Psoas muscle (tissue), 8 donors: Measurements from ENCODE around the gene XYLB. TPM values are rescaled to one million over a fixed set of nuclear protein-coding genes. Genes with fewer than 3 reads are reported as not detected.

ENCODE experiments used
- ATAC-seq, 4 donors: fragments of 200-7000 bp; cut with Tn5 transposase; one replicate each; pipeline ENCODE4 v1.9.1; 2020; ENCODE audit warnings: moderate library complexity in 3 of 4, mild to moderate bottlenecking in 2 of 4
- DNase-seq, 2 donors: peaks; one replicate each; pipeline ENCODE4 v3.0.0-alpha.2; 2020
- H3K27ac ChIP-seq: fragments of 200-600 bp; one replicate; pipeline ENCODE4 v1.8.0; 2022
- H3K27me3 ChIP-seq, 3 donors: fragments of 200-600 bp in 1 of 3; one replicate each; pipeline versions ENCODE4 v1.6.1 to v1.8.0; 2013 to 2022; ENCODE audit warnings: low read length in 2 of 3, mild to moderate bottlenecking in 2 of 3, moderate library complexity in 1 of 3; ENCODE audit not compliant: insufficient read depth in 3 of 3
- H3K36me3 ChIP-seq, 2 donors: fragments of 200-600 bp in 1 of 2; one replicate each; pipeline versions ENCODE4 v1.6.1 to v1.8.0; 2013 to 2022; ENCODE audit warnings: low read depth in 1 of 2, mild to moderate bottlenecking in 1 of 2, moderate library complexity in 1 of 2; ENCODE audit not compliant: insufficient read depth in 1 of 2
- H3K4me1 ChIP-seq: fragments of 200-600 bp; one replicate; pipeline ENCODE4 v1.8.0; 2022
- H3K4me3 ChIP-seq: fragments of 200-600 bp; one replicate; pipeline ENCODE4 v1.8.0; 2022; ENCODE audit warnings: mild to moderate bottlenecking
- H3K9me3 ChIP-seq: fragments of 200-600 bp; one replicate; pipeline ENCODE4 v1.8.0; 2022
- WGBS, 3 donors: extraction: QIAGEN DNeasy Blood & Tissue Kit; methylation state at CpG; one replicate each; pipeline versions ENCODE4 v1.1.6 to v1.1.7; 2013; 5-methylcytosine and 5-hydroxymethylcytosine counted together
- intact Hi-C, 2 donors: fragments of 100-400 bp; cut with DNase I; formaldehyde crosslinking; loops; one replicate each; pipeline versions ENCODE4 v1.11.0 to v1.14.2; 2022
- polyA plus RNA-seq, 3 donors: library from polyadenylated mRNA; stranded (reverse); fragments of 200-250 nt; gene quantifications; one replicate each; pipeline ENCODE4 v1.2.3, GENCODE V29; 2013
- total RNA-seq, 4 donors: library from RNA; stranded (reverse); fragmentation: NEBNext Ultra II Directional in 2 of 4; extraction: Animal tissue kit (Norgen Biotek cat#: 25700) in 2 of 4; gene quantifications; one replicate each; pipeline versions ENCODE4 v1.2.1 to v1.2.4, GENCODE V29; 2021 to 2023
- TF ChIP-seq, protein P1 (sequence below): fragments of 200-600 bp; IDR thresholded peaks from one replicate; pipeline ENCODE4 v1.8.0; 2022; ENCODE audit warnings: antibody characterized with exemption
- donor health status: healthy with polysubstance abuse.
- donor health status: DM: no; HTN: no; CAD: no; lungs with moderate emphysema.
- donor health status: Bipolar disorder and iron deficiency.
- donor health status: healthy.
- donor health status: DM: yes; HTN: yes; CAD: no.
- donor health status: DM: no; HTN: no; CAD: no.
- donor health status: DM: no; HTN: no; CAD: no.
- donor health status: DM: yes; HTN: yes; CAD: no.

XYLB gene
- total and polyA plus RNA-seq, 7 donors, result 0.11 to 1.3 (median 0.78) TPM

DNA sequence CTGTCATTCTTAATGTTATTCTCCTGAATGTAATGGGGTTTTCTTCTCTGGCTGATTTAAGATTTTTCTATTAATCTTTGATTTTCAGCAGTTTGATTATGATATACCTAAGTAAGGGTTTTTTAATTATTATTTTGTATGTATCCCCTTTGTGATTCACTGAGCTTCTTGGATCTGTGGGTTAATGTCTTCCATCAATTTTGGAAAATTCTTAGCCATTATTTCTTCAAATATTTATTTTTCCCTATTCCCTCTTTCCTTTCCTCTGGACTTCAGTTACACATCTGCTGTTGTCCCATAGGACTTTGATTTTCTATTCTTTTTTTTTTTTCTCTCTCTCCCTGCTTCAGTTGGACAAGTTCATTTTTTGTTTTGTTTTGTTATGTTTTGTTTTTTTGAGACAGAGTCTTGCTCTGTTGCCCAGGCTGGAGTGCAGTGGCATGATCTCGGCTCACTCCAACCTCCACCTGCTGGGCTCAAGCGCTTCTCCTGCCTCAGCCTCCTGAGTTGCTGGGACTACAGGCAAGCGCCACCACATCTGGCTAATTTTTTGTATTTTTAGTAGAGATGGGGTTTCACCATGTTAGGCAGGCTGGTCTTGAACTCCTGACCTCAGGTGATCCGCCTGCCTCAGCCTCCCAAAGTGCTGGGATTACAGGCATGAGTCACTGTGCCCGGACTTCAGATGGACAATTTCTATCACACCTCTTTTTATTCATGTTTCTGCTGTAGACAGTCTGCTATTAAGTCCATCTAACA lies 40.6 kb downstream of the XYLB start:
- TF ChIP-seq, protein P1, sequence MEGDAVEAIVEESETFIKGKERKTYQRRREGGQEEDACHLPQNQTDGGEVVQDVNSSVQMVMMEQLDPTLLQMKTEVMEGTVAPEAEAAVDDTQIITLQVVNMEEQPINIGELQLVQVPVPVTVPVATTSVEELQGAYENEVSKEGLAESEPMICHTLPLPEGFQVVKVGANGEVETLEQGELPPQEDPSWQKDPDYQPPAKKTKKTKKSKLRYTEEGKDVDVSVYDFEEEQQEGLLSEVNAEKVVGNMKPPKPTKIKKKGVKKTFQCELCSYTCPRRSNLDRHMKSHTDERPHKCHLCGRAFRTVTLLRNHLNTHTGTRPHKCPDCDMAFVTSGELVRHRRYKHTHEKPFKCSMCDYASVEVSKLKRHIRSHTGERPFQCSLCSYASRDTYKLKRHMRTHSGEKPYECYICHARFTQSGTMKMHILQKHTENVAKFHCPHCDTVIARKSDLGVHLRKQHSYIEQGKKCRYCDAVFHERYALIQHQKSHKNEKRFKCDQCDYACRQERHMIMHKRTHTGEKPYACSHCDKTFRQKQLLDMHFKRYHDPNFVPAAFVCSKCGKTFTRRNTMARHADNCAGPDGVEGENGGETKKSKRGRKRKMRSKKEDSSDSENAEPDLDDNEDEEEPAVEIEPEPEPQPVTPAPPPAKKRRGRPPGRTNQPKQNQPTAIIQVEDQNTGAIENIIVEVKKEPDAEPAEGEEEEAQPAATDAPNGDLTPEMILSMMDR, result no peak
- ATAC-seq (no peak), DNase-seq (no peak)
- no peak overlapping the region for H3K4me3 ChIP-seq
- WGBS, 3 donors, result 97 to 98% (median 98%) methylated on average over 5 of the region's 5 CpGs
- intact Hi-C loops, result no loop called here
- peaks cover 0 to 9% of the 10 kb centered on the region in 2 donors for H3K36me3 ChIP-seq
- no peak overlapping the region for H3K27ac ChIP-seq
- no peaks in the 10 kb centered on the region for H3K4me1 ChIP-seq
- H3K27me3 ChIP-seq, result no peaks in the 10 kb centered on the region
- peaks cover 7% of the 10 kb centered on the region for H3K9me3 ChIP-seq

DNA sequence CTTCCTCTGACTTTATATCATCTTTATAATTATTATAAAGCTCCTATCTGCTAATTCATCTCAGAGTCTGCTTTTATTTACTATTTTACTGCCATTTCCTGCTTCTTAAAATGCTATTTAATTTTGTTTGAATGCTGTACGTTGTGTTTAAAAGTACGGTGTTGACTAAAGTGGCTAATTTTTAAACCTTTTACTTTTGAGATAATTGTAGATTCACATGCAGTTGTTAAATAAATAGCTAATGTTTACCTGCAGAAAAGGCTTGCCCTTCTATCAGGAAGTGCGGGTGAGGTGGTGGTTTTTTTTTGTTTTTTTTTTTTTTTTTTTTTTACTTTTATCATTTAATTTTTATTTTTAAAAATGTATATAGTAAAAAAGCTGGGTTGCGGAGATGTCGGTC lies 41.3 kb downstream of the XYLB start:
- TF ChIP-seq, protein P1, result no peak
- Histone ChIP-seq H3K27me3 (no peaks in the 10 kb centered on the region), H3K9me3 (peaks cover 7% of the 10 kb centered on the region), H3K4me3 (no peak overlapping the region), H3K4me1 (no peaks in the 10 kb centered on the region), H3K27ac (no peak overlapping the region), H3K36me3 (peaks cover 0 to 9% of the 10 kb centered on the region in 2 donors)
- 87 to 99% (median 97%) methylated on average over 5 of the region's 5 CpGs for WGBS, 3 donors
- intact Hi-C loops, result no loop called here
- no peak for ATAC-seq
- no peak for DNase-seq

DNA sequence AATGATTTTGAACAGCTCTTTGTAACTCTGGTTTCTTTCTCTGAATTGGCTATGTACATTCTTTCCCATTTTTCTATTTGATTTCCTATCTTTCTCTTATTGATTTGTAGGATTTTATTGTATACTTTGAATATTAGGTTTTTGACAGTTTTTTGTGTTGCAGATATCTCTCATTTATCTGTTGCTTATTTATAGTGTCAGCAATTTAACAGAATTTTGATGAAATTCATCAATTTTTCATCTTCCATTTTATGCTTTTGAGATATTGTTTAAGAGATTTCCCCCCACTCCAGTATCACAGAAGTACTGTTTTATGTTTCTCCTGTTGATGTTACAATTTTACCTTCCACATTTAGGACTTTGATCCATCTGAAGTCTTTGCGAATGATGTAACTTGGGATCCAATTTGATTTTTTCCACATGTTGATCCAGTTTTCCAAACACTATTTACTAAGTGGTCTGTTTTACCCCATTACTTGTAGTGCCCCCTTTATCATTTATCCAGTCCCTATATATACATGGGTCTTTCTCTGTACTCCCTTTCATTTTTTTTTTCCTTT lies 46.1 kb downstream of the XYLB start:
- Histone ChIP-seq H3K4me3 (no peak overlapping the region), H3K4me1 (no peaks in the 10 kb centered on the region), H3K27ac (no peak overlapping the region), H3K36me3 (peaks cover 0 to 11% of the 10 kb centered on the region in 2 donors), H3K27me3 (no peaks in the 10 kb centered on the region), H3K9me3 (peaks cover under 1% of the 10 kb centered on the region)
- 92 to 100% (median 99%) methylated on average over 1 of the region's 1 CpG for WGBS, 3 donors
- TF ChIP-seq, protein P1, result no peak
- intact Hi-C loops, result loop anchor here in 1 of 2 donors (10.0 kb wide), 1 partner anchor 82 kb away; no protein-coding TSS in a partner anchor
- DNase-seq, result no peak
- no peak for ATAC-seq

DNA sequence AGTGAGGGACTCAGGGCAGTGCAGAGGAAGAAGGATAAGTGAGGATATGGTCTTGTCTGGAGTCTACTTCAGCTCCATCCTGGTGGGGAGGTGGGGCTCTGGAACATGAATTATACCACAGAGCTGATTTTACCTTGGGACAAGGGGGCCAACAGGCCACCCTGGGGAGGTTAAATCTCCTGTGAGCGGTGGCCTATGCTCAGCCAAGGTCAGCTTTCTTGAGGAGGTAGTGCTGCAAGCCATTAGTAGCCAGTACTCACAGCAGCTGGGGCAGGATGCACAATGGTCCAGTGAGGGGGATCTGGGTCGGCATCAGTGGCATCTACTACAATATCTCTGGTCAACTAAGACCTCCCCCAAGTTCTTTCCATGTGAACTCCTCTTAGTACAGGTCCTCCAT lies 49.7 kb downstream of the XYLB start:
- intact Hi-C loops, result loop anchor here in 1 of 2 donors (10.0 kb wide), 1 partner anchor 79 kb away; no protein-coding TSS in a partner anchor
- ATAC-seq, result no peak
- TF ChIP-seq, protein P1, result no peak
- no peak overlapping the region for H3K27ac ChIP-seq
- no peaks in the 10 kb centered on the region for H3K4me1 ChIP-seq
- H3K9me3 ChIP-seq, result no peaks in the 10 kb centered on the region
- WGBS, 3 donors, result 98 to 100% (median 99%) methylated on average over 2 of the region's 2 CpGs
- H3K36me3 ChIP-seq, result peaks cover 2 to 18% of the 10 kb centered on the region in 2 donors
- DNase-seq, result no peak
- H3K27me3 ChIP-seq, result no peaks in the 10 kb centered on the region
- no peak overlapping the region for H3K4me3 ChIP-seq
